IMR-90 (cell line): Measurements from ENCODE around the gene ISCU.

Experiments used
- CEBPB ChIP-seq: IDR thresholded peaks from 2 replicates; pipeline ENCODE4 v1.6.1; 2012; ENCODE audit warnings: low read depth, low read length, improper control_type of control experiment
- CTCF ChIP-seq: conservative IDR thresholded peaks from 2 replicates; pipeline ENCODE4 v1.5.1; 2012; ENCODE audit warnings: mild to moderate bottlenecking, low read depth, low read length, improper control_type of control experiment
- RFX5 ChIP-seq: IDR thresholded peaks from 2 replicates; pipeline ENCODE4 v1.8.0; 2012; ENCODE audit warnings: low read depth, mild to moderate bottlenecking, low read length, moderate library complexity
- USF2 ChIP-seq: fragments of 150-350 bp; IDR thresholded peaks from 2 replicates; pipeline ENCODE4 v1.6.1; 2017; ENCODE audit warnings: mild to moderate bottlenecking, antibody characterized with exemption, low read length, low read depth

GRCh38 chr12:108612788-108613282 lies 50.4 kb downstream of the ISCU start:
- TF ChIP-seq CEBPB (no peak), RFX5 (no peak), CTCF (no peak), USF2 (no peak)
